ENCODE measurements around the gene MAFG.

The MAFG gene

DNA sequence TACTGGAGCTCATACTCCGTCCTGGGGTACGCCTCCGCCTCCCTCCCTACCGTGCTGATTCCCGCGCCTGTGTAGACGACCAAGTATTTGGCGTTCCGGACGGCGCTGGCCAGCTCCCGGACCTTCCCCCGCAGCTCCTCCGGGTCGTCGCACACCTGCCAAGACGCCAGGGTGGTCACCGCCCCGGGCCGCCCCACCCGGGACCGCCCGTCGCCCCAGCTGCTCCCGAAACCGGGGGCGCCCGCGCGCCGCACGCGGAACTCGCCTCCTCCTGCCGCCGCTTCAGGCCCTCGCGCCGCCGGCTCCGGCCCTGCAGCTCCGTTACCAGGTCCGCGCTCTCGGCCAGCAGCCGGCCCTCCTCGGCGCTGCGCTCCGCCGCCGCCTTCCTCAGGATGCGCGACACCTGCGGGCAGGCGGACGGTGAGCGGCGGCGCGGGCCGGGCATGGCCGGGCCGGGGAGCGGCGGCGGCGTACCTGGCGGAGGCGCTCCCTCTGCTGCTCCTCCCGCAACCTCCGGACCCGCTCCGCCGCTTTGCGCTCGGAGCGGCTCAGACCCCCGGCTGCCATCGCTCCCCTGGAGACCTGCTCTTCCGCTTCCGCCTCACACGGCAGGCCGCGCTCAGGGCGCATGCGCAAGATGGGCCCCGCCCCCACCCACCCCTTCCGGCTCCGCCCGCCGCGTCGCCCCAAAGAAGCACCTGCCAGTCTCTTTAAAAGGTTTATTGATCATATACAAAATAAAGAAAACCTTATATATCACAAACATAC lies 9.8 kb downstream of the MAFG start, which contains the start of gene SIRT7:
Gene SIRT7, minus strand, starts transcription at position 612 of the 768 bp plus-strand sequence. Its CDS starts 45 bp downstream, at position 567.
- Histone ChIP-seq H2BK5ac (ENCODE audit: low read length) (no peak within 1 kb of the TSS), H3K4ac (ENCODE audit: low read depth, low read length) (no peak within 1 kb of the TSS), H3K79me2 (ENCODE audit: control insufficient read depth, insufficient read depth, low read length) (peaks cover 39% of the 10 kb centered on the region), H3K4me1 (ENCODE audit: control insufficient read depth, low read depth, low read length) (peaks cover 6% of the 10 kb centered on the region), H3K4me2 (ENCODE audit: low read length) (peak within 1 kb of the TSS; percentile 81), H3K18ac (ENCODE audit: low read length) (no peak within 1 kb of the TSS), H4K8ac (ENCODE audit: low read depth, low read length) (no peak within 1 kb of the TSS), H3K56ac (ENCODE audit: low read length) (peak within 1 kb of the TSS; percentile 87), H2BK15ac (replicated peaks; ENCODE audit: low read depth) (no peak within 1 kb of the TSS), H3K36me3 (ENCODE audit: control insufficient read depth, insufficient read depth, low read length) (peaks cover 12% of the 10 kb centered on the region), H3K27ac (ENCODE audit: low read depth, low read length) (peak within 1 kb of the TSS; percentile 13), H2AK5ac (ENCODE audit: low read length) (no peak within 1 kb of the TSS), H3K4me3 (ENCODE audit: low read length) (peak within 1 kb of the TSS; percentile 75), H3K79me1 (ENCODE audit: low read length) (peaks cover 33% of the 10 kb centered on the region), H3K27me3 (ENCODE audit: insufficient read depth, low read length, poor library complexity) (no peaks in the 10 kb centered on the region), H3K23ac (ENCODE audit: low read length) (peak within 1 kb of the TSS; percentile 48), H2BK120ac (ENCODE audit: low read depth, low read length) (no peak within 1 kb of the TSS), H3K9ac (ENCODE audit: low read length) (peak within 1 kb of the TSS; percentile 87), H4K5ac (ENCODE audit: low read length) (no peak within 1 kb of the TSS)
- no CpG with 5 or more reads among the region's 94 CpGs for WGBS (ENCODE audit: extremely low coverage, insufficient coverage, low lambda C conversion rate)
- DNase-seq, result peak; percentile 78

DNA sequence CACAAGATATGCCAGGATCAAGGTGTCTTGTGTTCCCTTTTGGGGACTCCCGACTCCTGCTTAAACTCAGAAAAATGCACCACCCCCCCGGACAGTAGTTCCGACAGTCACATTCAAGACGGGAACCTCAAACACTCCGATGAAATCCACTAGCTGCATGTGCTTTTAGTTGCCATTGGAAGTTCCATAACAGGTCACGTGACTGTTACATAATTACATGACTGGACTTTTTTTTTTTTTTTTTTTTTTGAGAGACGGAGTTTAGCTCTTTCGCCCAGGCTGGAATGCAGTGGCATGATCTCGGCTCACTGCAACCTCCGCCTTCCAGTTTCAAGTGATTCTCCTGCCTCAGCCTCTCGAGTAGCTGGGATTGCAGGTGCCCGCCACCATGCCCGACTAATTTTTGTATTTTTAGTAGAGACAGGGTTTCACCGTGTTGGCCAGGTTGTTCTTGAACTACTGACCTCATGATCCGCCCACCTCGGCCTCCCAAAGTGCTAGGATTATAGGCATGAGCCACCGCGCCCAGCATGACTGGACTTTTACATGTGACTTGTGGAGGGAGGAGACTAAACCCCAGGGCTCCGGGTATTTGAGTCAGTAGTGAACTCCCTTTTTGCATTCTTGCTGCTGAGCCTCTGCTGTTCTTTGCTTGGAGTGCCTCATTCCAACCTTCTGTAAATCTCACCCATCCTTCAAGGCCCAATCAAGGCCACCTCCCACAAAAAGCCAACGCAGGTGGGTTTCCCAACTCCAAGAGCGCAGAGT lies 11.1 kb downstream of the MAFG start:
- Histone ChIP-seq H2AK5ac (ENCODE audit: low read length) (no peak overlapping the region), H2BK5ac (ENCODE audit: low read length) (no peak overlapping the region), H3K4ac (ENCODE audit: low read depth, low read length) (no peak overlapping the region), H3K4me3 (ENCODE audit: low read length) (no peak overlapping the region), H3K36me3 (ENCODE audit: control insufficient read depth, insufficient read depth, low read length) (peaks cover 10% of the 10 kb centered on the region), H3K4me1 (ENCODE audit: control insufficient read depth, low read depth, low read length) (peaks cover 5% of the 10 kb centered on the region), H4K8ac (ENCODE audit: low read depth, low read length) (no peak overlapping the region), H3K23ac (ENCODE audit: low read length) (peak overlapping the region; percentile 15), H3K79me1 (ENCODE audit: low read length) (peaks cover 27% of the 10 kb centered on the region), H3K79me2 (ENCODE audit: control insufficient read depth, insufficient read depth, low read length) (peaks cover 28% of the 10 kb centered on the region), H2BK120ac (ENCODE audit: low read depth, low read length) (no peak overlapping the region), H3K9ac (ENCODE audit: low read length) (peak overlapping the region; percentile 87), H3K18ac (ENCODE audit: low read length) (no peak overlapping the region), H4K5ac (ENCODE audit: low read length) (no peak overlapping the region), H3K27me3 (ENCODE audit: insufficient read depth, low read length, poor library complexity) (no peaks in the 10 kb centered on the region), H2BK15ac (replicated peaks; ENCODE audit: low read depth) (no peak overlapping the region), H3K56ac (ENCODE audit: low read length) (peak overlapping the region; percentile 87), H3K27ac (ENCODE audit: low read depth, low read length) (no peak overlapping the region), H3K4me2 (ENCODE audit: low read length) (peak overlapping the region; percentile 81)
- no CpG with 5 or more reads among the region's 21 CpGs for WGBS (ENCODE audit: extremely low coverage, insufficient coverage, low lambda C conversion rate)
- peak; percentile 48 for DNase-seq

DNA sequence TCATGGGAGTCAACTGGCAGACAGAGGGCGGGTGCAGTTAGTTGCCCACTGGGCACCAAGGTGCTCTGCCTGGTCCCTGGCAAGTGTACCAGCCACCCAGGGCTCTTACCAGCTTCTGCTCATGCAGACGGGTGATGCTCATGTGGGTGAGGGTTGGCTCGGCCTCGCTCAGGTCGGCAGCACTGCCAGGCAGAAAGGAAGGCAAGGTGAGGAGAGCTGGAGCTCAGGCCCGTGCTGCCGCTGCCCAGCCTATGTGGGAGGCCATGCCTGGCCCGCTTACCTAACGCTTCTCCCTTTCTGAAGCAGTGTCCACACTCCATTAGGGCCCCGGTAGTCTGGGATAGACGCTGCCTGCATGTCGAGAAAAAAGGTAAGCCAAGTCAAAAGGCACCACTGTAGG lies 12.2 kb downstream of the MAFG start:
- no peak overlapping the region for H3K56ac ChIP-seq (ENCODE audit: low read length)
- H3K4me2 ChIP-seq (ENCODE audit: low read length), result no peak overlapping the region
- peaks cover 18% of the 10 kb centered on the region for H3K79me2 ChIP-seq (ENCODE audit: control insufficient read depth, insufficient read depth, low read length)
- no peak overlapping the region for H3K4me3 ChIP-seq (ENCODE audit: low read length)
- no peak overlapping the region for H3K9ac ChIP-seq (ENCODE audit: low read length)
- H3K23ac ChIP-seq (ENCODE audit: low read length), result no peak overlapping the region
- H2BK15ac ChIP-seq (replicated peaks; ENCODE audit: low read depth), result no peak overlapping the region
- no CpG with 5 or more reads among the region's 12 CpGs for WGBS (ENCODE audit: extremely low coverage, insufficient coverage, low lambda C conversion rate)
- H3K79me1 ChIP-seq (ENCODE audit: low read length), result peaks cover 20% of the 10 kb centered on the region
- H3K36me3 ChIP-seq (ENCODE audit: control insufficient read depth, insufficient read depth, low read length), result peaks cover 9% of the 10 kb centered on the region
- no peak overlapping the region for H3K18ac ChIP-seq (ENCODE audit: low read length)
- no peak overlapping the region for H3K4ac ChIP-seq (ENCODE audit: low read depth, low read length)
- H3K27me3 ChIP-seq (ENCODE audit: insufficient read depth, low read length, poor library complexity), result no peaks in the 10 kb centered on the region
- H4K8ac ChIP-seq (ENCODE audit: low read depth, low read length), result no peak overlapping the region
- H2AK5ac ChIP-seq (ENCODE audit: low read length), result no peak overlapping the region
- H3K27ac ChIP-seq (ENCODE audit: low read depth, low read length), result no peak overlapping the region
- no peak overlapping the region for H2BK120ac ChIP-seq (ENCODE audit: low read depth, low read length)
- no peak overlapping the region for H4K5ac ChIP-seq (ENCODE audit: low read length)
- peaks cover 5% of the 10 kb centered on the region for H3K4me1 ChIP-seq (ENCODE audit: control insufficient read depth, low read depth, low read length)
- no peak overlapping the region for H2BK5ac ChIP-seq (ENCODE audit: low read length)
- DNase-seq, result no peak

DNA sequence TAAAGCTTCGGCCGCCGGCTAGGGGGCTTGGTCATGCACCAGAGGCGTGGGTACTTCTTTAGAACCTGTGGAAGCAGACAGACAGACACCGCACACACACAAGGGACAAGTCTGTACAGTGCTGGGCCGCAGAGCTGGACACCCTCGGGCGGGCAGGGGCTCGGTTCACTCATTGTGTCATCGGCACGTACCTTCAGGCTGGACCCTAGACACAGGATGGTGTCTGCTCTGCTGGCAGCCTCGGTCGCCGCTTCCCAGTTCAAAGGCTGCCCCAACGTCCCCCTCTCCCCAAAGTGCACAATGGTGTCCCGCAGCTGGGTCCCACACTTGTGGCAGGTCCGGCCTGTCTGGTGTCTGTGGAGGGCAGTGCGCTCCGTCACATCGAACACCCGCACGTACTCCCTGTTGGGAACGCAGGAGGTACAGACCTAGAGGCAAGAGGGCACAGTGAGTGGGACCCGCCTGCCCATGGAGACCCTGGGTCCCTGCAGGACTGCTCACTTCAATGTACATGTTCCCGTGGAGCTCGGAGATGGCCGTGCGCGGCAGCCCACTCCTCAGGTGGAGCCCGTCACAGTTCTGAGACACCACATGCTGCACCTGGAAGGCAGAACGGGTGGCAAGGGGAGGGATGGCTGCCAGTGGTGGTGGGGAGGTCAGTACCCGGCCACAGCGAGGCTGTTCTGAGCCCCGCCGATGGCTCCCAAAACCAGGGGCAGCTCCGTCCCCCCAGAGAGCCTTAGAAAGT lies 13.3 kb downstream of the MAFG start:
- Histone ChIP-seq H3K9ac (ENCODE audit: low read length) (no peak overlapping the region), H3K36me3 (ENCODE audit: control insufficient read depth, insufficient read depth, low read length) (peaks cover 7% of the 10 kb centered on the region), H4K8ac (ENCODE audit: low read depth, low read length) (no peak overlapping the region), H2BK15ac (replicated peaks; ENCODE audit: low read depth) (no peak overlapping the region), H3K27me3 (ENCODE audit: insufficient read depth, low read length, poor library complexity) (no peaks in the 10 kb centered on the region), H3K4me2 (ENCODE audit: low read length) (no peak overlapping the region), H3K79me1 (ENCODE audit: low read length) (peaks cover 16% of the 10 kb centered on the region), H2AK5ac (ENCODE audit: low read length) (no peak overlapping the region), H2BK5ac (ENCODE audit: low read length) (no peak overlapping the region), H3K23ac (ENCODE audit: low read length) (no peak overlapping the region), H4K5ac (ENCODE audit: low read length) (no peak overlapping the region), H3K27ac (ENCODE audit: low read depth, low read length) (no peak overlapping the region), H3K4me1 (ENCODE audit: control insufficient read depth, low read depth, low read length) (peaks cover 8% of the 10 kb centered on the region), H3K56ac (ENCODE audit: low read length) (no peak overlapping the region), H3K79me2 (ENCODE audit: control insufficient read depth, insufficient read depth, low read length) (peaks cover 11% of the 10 kb centered on the region), H3K4ac (ENCODE audit: low read depth, low read length) (no peak overlapping the region), H2BK120ac (ENCODE audit: low read depth, low read length) (no peak overlapping the region), H3K18ac (ENCODE audit: low read length) (no peak overlapping the region), H3K4me3 (ENCODE audit: low read length) (no peak overlapping the region)
- DNase-seq, result no peak
- WGBS (ENCODE audit: extremely low coverage, insufficient coverage, low lambda C conversion rate), result no CpG with 5 or more reads among the region's 36 CpGs

DNA sequence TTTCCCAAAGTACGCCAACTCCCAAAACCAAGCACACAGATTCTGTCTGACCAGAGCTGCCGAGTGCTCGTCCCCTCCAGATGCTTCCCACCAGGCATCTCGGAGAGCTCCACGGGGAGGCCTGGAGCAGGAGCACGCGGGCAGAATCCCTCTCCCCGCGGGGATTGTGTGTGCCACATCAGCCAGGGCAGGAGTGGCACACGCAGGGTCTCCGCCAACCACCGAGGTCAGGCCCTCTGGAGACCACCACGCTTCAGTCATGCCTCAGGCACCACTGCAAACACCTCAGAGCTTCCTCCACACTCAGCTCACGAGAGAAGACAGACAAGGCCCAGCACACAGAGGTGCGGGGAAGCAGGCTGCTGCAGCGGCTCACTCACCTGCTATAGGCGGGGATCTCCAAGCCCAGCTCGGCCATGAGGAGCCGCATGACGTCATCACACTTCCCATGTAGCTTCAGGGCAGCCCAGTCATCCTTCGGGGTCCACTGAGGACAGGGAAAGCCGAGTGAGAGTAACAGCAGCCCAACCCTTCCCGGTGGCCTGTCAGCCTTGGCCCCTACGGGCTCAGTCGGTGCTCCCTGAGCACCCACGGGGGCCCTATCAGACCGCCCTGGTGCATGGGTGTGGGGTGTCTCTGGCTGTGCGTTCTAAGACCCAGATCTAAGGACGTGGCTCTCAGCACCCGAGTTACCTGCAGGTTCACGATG lies 14.0 kb downstream of the MAFG start:
- Histone ChIP-seq H3K79me1 (ENCODE audit: low read length) (peaks cover 16% of the 10 kb centered on the region), H3K4ac (ENCODE audit: low read depth, low read length) (no peak overlapping the region), H2BK120ac (ENCODE audit: low read depth, low read length) (no peak overlapping the region), H4K8ac (ENCODE audit: low read depth, low read length) (no peak overlapping the region), H3K18ac (ENCODE audit: low read length) (no peak overlapping the region), H3K27me3 (ENCODE audit: insufficient read depth, low read length, poor library complexity) (no peaks in the 10 kb centered on the region), H3K36me3 (ENCODE audit: control insufficient read depth, insufficient read depth, low read length) (peaks cover 7% of the 10 kb centered on the region), H2BK5ac (ENCODE audit: low read length) (no peak overlapping the region), H3K56ac (ENCODE audit: low read length) (no peak overlapping the region), H3K4me3 (ENCODE audit: low read length) (no peak overlapping the region), H2BK15ac (replicated peaks; ENCODE audit: low read depth) (no peak overlapping the region), H3K4me1 (ENCODE audit: control insufficient read depth, low read depth, low read length) (peaks cover 8% of the 10 kb centered on the region), H3K4me2 (ENCODE audit: low read length) (no peak overlapping the region), H4K5ac (ENCODE audit: low read length) (no peak overlapping the region), H3K79me2 (ENCODE audit: control insufficient read depth, insufficient read depth, low read length) (peaks cover 11% of the 10 kb centered on the region), H3K9ac (ENCODE audit: low read length) (no peak overlapping the region), H2AK5ac (ENCODE audit: low read length) (no peak overlapping the region), H3K23ac (ENCODE audit: low read length) (no peak overlapping the region), H3K27ac (ENCODE audit: low read depth, low read length) (no peak overlapping the region)
- WGBS (ENCODE audit: extremely low coverage, insufficient coverage, low lambda C conversion rate), result no CpG with 5 or more reads among the region's 31 CpGs
- DNase-seq, result no peak

Measured in mesendoderm (in vitro differentiated cells).